Spleen (tissue), 7 donors: ENCODE results near the gene IGF2.

Experiments used
- CTCF ChIP-seq, 11 experiments: fragments of 200-600 bp in 7 of 11; fragments of 450-650 bp in 4 of 11; sonication (generic) in 4 of 11; IDR thresholded peaks in 8 of 11; conservative IDR thresholded peaks in 3 of 11; 1 replicate in 7 of 11; 2 replicates in 4 of 11; pipeline versions ENCODE4 v1.4.0 to v1.8.0; 2016 to 2021; ENCODE audit warnings: antibody characterized with exemption in 11 of 11, inconsistent platforms in 4 of 11, mild to moderate bottlenecking in 1 of 11
- POLR2A ChIP-seq, 3 donors: fragments of 450-650 bp; IDR thresholded peaks; one replicate each; pipeline ENCODE4 v1.5.1; 2017; ENCODE audit warnings: antibody characterized with exemption in 3 of 3, mild to moderate bottlenecking in 1 of 3
- donor health status: DM: no; HTN: no; CAD: no; lungs with moderate emphysema.
- donor health status: DM: no; HTN: no; CAD: no.
- donor health status: DM: no; HTN: no; CAD: no.

DNA sequence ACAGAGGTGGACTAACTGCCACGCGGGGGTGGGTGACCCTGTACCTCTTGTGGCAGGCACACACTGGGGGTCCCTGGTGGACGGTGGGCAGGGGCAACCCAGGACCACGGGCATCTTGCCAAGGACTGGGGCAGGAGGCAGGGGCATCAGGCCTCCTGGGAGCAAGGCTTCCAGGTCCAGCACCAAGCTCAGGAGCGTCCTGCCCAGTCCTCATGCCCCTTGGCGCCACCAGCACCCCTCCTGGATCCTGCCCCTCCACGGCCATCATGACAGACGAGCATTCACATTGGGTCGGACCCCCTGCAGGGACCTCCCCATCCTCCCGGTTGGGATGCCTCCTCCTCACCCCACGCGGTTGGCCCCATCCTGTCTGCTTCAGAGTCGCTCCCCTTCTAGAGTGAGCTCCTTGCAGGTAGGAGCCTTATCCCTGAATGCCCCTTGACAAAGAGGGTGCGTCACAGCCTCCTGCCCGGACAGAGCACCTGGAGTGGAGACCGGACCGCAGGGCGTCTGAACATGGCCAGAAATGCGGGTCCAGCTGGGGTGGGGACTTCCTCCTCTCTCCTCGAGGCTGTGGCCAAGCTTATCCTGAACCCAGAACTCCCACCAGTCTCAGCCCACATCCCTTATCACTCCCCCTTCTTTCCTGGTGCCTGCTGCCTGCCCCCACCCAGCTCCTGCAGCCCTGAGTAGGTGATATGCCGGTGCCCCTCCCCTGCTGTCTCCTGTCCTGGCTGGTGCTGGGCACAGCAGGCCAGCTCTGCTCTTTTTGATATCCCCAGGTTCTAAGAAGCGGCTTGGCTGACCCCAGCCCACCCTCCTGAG lies 40.3 kb downstream of the IGF2 start:
- TF ChIP-seq CTCF (IDR thresholded peaks at IDR 0.05 in 8 of 11, conservative IDR thresholded peaks at IDR 0.05 in 3 of 11) (no peak), POLR2A (IDR thresholded peaks at IDR 0.05) (no peak)
